Measurements from ENCODE around the gene SETBP1.

The SETBP1 gene

GRCh38 chr18:45024357-45025088, 343.8 kb downstream of the SETBP1 start:
- DNase-seq (ENCODE audit: low spot score), result no peak
- TF ChIP-seq CTCF (IDR thresholded peaks at IDR 0.05; ENCODE audit: extremely low read depth, missing control alignments), result no peak

- TF ChIP-seq CTCF (IDR thresholded peaks at IDR 0.05; ENCODE audit: extremely low read depth, missing control alignments), result no peak
- DNase-seq (ENCODE audit: low spot score), result no peak
Measured at GRCh38 chr18:45025089-45025450, 344.4 kb downstream of the SETBP1 start.

- no peak for DNase-seq (ENCODE audit: low spot score)
- no peak for TF ChIP-seq CTCF (IDR thresholded peaks at IDR 0.05; ENCODE audit: extremely low read depth, missing control alignments)
Measured at GRCh38 chr18:45026162-45026561, 345.5 kb downstream of the SETBP1 start.

- DNase-seq (ENCODE audit: low spot score), result no peak
- TF ChIP-seq CTCF (IDR thresholded peaks at IDR 0.05; ENCODE audit: extremely low read depth, missing control alignments), result no peak
Measured at GRCh38 chr18:45034179-45034578, 353.5 kb downstream of the SETBP1 start.

- no peak for DNase-seq (ENCODE audit: low spot score)
Measured at GRCh38 chr18:45037618-45038017, 356.9 kb downstream of the SETBP1 start.

GRCh38 chr18:45039376-45039775, 358.7 kb downstream of the SETBP1 start:
- no peak for TF ChIP-seq CTCF (IDR thresholded peaks at IDR 0.05; ENCODE audit: extremely low read depth, missing control alignments)
- DNase-seq (ENCODE audit: low spot score), result no peak

More at GRCh38 chr18:45037618-45038017, 356.9 kb downstream of the SETBP1 start:
- TF ChIP-seq CTCF (IDR thresholded peaks at IDR 0.05; ENCODE audit: extremely low read depth, missing control alignments), result no peak

GRCh38 chr18:45040879-45041278, 360.2 kb downstream of the SETBP1 start:
- no peak for DNase-seq (ENCODE audit: low spot score)
- TF ChIP-seq CTCF (IDR thresholded peaks at IDR 0.05; ENCODE audit: extremely low read depth, missing control alignments), result no peak

Data from GM20000 (cell line).